ENCODE data around the gene PTGS2. TPM values are rescaled to one million over a fixed set of nuclear protein-coding genes. Genes with fewer than 3 reads are reported as not detected.

PTGS2 gene
- 10 to 100 TPM in 1 of 12 donors, 1 to 10 TPM in 9, under 1 TPM in 1, not detected in 1; 0.80 to 19.8 (median 3.1) TPM for polyA plus RNA-seq (ENCODE audit: insufficient read length in 12 of 12)
- long read RNA-seq, donor 1: 0 reads
- long read RNA-seq, donor 2: 0 reads
- long read RNA-seq, donor 3: 0 reads
- long read RNA-seq, donor 4: 0 reads
- long read RNA-seq, donor 5: 0 reads
- long read RNA-seq, donor 6: 0 reads
- long read RNA-seq, donor 7: 0 reads
- long read RNA-seq, donor 8: 0 reads
- long read RNA-seq, donor 9: 0 reads
- long read RNA-seq, donor 10: 0 reads
- long read RNA-seq, donor 11: 0 reads

DNA sequence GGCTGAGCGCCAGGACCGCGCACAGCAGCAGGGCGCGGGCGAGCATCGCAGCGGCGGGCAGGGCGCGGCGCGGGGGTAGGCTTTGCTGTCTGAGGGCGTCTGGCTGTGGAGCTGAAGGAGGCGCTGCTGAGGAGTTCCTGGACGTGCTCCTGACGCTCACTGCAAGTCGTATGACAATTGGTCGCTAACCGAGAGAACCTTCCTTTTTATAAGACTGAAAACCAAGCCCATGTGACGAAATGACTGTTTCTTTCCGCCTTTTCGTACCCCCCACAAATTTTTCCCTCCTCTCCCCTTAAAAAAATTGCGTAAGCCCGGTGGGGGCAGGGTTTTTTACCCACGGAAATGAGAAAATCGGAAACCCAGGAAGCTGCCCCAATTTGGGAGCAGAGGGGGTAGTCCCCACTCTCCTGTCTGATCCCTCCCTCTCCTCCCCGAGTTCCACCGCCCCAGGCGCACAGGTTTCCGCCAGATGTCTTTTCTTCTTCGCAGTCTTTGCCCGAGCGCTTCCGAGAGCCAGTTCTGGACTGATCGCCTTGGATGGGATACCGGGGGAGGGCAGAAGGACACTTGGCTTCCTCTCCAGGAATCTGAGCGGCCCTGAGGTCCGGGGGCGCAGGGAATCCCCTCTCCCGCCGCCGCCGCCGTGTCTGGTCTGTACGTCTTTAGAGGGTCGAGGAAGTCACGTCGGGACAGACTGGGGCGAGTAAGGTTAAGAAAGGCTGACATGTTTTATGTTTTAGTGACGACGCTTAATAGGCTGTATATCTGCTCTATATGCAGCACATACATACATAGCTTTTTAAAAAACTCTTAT is at the start of gene PTGS2:
PTGS2 (minus strand) TSS at position 179 of the 817 bp plus-strand sequence; CDS start at position 46, 133 bp downstream.
- DNase-seq: peak; percentile 89

- DNase-seq: peak; percentile 8
These were observed 42.6 kb upstream of the PTGS2 start for GRCh38 chr1:186722711-186723309.

GRCh38 chr1:186717286-186717685 is 37.1 kb upstream of the PTGS2 start:
- DNase-seq: no peak

DNA sequence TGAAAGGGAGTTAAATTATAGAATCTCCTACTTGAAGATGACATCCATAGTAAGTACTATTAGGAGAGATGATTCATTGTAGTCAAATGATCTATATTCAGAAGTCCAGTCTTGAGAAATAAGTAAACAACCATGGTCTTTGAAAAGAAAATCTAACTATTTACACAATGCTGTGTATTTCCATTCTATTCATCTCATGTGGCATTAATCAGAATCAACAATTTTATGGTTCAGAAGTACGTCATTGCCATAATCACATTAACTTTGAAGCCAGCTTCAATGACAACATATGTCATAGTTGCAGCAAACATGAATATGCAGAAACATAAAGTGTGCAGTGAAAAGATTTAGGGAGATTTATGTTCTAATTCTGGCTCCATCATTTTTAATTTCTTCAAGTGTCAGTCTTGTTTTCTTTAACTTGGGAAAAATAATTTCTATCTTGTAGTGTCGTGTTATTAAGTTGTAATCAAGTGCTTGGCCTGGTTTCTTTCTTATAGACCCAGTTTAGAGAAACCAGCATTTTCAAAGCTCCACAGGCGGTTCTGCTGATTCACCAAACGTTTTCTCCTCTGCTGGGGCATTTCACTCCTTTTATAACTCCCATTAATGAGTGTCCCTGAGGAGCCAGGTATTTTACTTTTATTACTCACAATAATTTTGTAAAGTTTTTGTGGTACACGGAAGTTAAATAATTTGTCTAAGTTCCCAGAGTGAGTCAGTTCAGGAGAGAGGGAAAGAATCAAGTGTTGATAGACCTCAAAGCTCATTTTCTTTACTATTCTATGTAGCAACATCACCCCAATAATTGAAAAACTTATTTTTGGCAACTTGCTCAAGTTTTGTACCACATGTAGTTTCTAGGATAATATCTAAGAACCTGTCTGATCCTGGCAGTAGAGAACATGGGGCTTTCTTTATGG is 35.9 kb upstream of the PTGS2 start:
- no peak for DNase-seq

- no peak for DNase-seq
These were observed 30.5 kb upstream of the PTGS2 start for GRCh38 chr1:186710696-186711095.

DNA sequence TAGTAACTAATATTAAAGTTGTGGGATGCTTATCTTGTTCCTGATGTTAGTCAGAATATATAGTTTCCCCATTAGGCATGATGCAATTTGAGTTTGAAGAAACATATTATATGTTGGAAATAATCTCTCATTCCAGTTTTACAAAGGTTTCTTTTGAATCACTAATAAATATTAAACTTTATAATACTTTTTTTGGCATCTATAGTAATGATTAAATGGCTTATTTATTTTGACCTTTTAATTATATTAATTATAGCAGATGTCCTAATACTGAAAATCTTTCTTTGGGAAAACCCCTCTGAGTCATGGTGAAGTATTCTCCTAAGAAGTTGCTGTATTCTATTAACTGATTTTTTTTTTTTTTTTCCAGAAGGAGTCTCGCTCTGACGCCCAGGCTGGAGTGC is 28.5 kb upstream of the PTGS2 start:
- no peak for DNase-seq

DNA sequence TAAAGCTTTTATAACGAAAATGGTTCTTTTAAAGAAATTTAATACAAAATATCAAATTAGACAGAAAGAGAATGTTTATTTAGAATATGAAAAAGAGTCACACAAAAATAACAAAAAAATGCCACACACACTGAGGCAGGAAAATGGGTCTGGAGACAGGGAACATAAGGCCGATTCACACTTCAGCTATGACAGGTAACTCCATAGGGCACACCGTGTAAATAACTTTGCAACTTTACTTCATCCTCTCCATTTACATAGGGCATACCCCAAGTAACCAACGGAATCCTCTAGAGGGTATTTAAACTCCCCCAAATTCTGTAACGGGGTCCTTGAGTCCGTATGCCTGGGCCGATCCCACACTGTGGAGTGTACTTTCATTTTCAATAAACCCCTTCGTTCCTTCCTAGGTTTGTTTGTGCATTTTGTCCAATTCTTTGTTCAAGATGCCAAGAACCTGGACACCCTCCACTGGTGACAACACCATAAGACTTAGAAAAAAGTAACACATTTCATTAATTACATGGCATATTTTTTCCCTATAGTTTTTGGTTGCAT is 23.1 kb upstream of the PTGS2 start:
- no peak for DNase-seq

- DNase-seq: no peak
These were observed 20.5 kb upstream of the PTGS2 start for GRCh38 chr1:186700722-186701121.

DNA sequence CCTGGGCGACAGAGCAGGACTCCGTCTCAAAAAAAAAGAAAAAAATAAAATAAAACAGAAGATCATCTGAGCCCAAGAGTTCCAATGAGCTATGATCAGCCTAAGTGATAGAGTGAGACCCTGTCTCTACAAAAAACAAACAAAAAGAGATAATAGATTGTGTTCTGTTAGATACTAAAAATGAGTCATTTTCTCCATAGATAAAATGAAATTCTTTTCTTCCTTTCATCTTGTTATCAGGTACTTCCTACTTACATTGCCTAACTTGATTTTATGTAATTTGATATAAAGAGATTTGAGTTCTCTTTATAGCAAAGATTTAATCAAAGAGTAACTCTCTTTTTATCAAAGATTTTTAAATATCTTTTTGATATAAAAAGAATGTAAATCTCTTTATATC is 19.3 kb upstream of the PTGS2 start:
- DNase-seq: no peak

DNA sequence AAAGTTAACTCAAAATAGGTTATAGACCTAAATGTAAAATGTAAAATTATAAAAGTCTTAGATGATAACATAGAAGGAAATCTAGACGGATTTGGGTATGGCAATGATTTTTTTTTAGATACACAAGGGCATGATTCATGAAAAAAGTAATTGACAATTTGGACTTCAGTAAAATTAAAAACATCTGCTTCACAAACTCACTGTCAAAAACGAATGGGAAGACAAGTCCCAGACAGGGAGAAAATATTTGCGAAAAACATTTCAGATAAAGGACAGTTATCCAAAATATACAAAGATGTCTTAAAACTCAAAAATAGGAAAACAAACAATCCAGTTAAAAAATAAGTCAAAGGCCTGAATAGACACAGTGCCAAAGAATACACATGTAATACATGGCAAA is 9.7 kb upstream of the PTGS2 start:
- no peak for DNase-seq

- no peak for DNase-seq
These were observed 9.2 kb upstream of the PTGS2 start for GRCh38 chr1:186689376-186689775.

DNA sequence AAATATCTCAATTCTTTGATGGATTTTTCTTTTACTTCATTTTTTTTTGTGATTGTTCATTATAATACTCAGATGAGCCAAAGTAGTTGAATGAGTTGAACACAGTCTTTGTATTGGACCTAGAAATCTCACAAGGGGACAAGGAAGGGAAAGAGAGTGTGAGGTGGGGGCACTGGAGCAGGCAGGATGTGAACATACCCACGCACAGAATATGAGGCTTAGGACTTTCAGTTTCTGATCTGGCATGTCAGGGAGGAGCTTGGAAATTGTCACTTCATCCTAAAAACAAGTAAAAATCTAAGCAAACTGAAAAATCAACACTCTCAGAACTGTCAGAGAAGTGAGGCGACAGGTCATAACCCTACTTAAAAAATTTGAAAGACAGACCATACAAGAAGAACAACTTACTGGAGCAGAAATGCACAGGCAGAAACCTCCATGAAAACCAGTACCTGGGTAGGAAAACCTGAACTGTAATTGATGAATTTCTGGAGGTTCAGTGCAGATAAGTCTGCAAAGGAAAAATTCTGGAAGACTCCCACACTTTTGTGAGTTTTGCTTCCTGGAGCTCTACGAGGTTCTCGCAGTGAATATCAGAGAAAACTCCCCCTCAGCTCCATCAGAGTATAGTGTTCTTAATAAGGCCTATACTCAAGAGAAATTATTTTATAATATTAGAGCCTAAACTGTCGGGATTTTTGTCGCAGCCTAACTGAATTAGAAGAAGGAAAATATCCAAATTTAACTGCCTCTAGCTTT is 3.6 kb upstream of the PTGS2 start:
- DNase-seq: no peak

DNA sequence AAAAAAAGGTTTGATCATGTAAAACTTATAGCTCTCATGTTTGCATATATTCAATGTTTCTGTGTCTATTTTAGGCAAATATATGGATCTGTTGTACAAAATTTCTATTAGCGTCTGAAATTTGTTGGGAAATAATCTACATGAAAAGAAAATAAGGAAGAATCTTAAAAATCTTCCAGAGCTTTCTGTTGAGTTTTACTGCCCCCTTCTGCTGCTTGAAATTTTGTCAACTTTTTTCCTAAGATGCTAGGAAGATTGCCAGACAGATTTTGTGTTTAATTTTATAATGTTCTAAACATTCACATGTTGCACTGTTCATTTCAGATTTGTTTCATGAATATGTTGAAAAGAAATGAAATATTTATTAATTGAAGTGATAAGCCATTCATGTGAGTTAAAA is 2.5 kb upstream of the PTGS2 start:
- DNase-seq: peak; percentile 55

GRCh38 chr1:186681801-186682200 is 1.6 kb upstream of the PTGS2 start:
- no peak for DNase-seq

GRCh38 chr1:186681121-186681520 is 898 bp upstream of the PTGS2 start:
- DNase-seq: peak; percentile 38

DNA sequence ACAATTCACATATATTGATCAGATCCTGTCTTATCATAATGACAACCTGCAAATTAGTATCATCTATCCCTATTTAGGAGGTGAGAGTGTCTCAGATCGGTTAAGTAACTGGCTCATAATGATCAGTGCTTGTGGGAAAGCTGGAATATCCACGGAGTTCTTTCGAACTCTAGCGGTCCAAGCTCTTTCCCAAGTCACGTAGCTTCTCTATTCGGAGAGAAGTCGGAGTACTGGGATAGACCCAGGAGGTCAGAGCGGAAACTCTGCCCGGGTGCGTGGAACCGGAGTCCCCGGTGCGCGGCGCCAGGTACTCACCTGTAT is 339 bp downstream of the PTGS2 start:
- DNase-seq: no peak

GRCh38 chr1:186678155-186678554 is 2.1 kb downstream of the PTGS2 start:
- no peak for DNase-seq

DNA sequence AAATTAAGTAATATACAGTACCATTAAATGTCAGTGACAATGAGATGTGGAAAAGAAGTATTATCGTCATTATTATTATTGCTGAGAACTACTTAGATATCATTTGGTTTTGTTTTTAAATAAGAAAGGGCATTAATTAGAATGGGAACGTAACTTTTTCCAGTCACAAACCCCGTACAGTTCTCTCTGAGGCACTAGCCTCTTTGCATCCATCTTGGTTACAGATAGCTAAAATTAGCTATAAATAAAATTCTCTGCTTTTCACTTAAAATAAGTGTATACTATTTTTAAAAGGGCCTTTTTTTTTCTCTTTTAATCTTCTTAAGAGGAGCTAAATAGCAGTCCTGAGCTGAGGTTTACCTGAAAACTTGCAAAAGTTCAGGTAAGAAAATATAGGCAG is 7.6 kb downstream of the PTGS2 start:
- no peak for DNase-seq

DNA sequence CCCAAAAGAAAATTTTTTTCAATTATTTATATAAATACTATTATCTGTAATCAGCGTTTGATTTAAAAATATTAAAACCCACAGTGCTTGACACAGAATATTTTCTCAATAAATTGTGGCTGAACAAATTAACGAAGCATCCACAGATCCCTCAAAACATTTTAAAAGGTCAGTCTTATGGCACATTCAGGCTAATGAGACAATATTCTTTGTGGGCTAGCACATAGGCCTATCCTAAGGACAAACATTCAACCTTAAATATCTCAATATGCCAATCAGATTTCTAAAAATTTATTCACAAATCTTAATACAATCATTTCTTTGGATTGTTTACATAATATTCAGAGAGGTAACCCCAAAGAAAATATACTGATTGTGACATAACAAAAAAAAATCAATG is 8.1 kb downstream of the PTGS2 start:
- no peak for DNase-seq

- DNase-seq: no peak
These were observed 8.9 kb downstream of the PTGS2 start for GRCh38 chr1:186671136-186671825.
